Hepatocyte (in vitro differentiated cells): Measurements from ENCODE around the gene RHOT1. TPM values are rescaled to one million over a fixed set of nuclear protein-coding genes. Genes with fewer than 3 reads are reported as not detected.

ENCODE experiments used
- DNase-seq: peaks from one replicate; pipeline ENCODE4 v3.0.0-alpha.2; 2016; ENCODE audit warnings: low spot score
- H2AFZ ChIP-seq: fragments of 200-600 bp; sonication (generic); 2 replicates; pipeline ENCODE4 v1.6.0; 2016; ENCODE audit warnings: antibody characterized with exemption, mild to moderate bottlenecking
- H3K27ac ChIP-seq: fragments of 200-600 bp; sonication (generic); 2 replicates; pipeline ENCODE4 v1.5.1; 2016; ENCODE audit warnings: mild to moderate bottlenecking
- H3K27me3 ChIP-seq: fragments of 200-600 bp; sonication (generic); 2 replicates; pipeline ENCODE4 v1.6.1; 2016
- H3K36me3 ChIP-seq: fragments of 200-600 bp; sonication (generic); replicated peaks from 2 replicates; pipeline ENCODE4 v1.5.1; 2016; ENCODE audit warnings: low read depth; ENCODE audit not compliant: insufficient read depth
- H3K4me1 ChIP-seq: fragments of 200-600 bp; sonication (generic); 2 replicates; pipeline ENCODE4 v1.5.1; 2016; ENCODE audit warnings: mild to moderate bottlenecking, moderate library complexity; ENCODE audit not compliant: insufficient read depth
- H3K4me2 ChIP-seq: fragments of 200-600 bp; sonication (generic); 2 replicates; pipeline ENCODE4 v1.6.0; 2016
- H3K4me3 ChIP-seq: fragments of 200-600 bp; sonication (generic); 2 replicates; pipeline ENCODE4 v1.5.1; 2016; ENCODE audit warnings: mild to moderate bottlenecking
- H3K79me2 ChIP-seq: fragments of 200-600 bp; sonication (generic); 2 replicates; pipeline ENCODE4 v1.6.0; 2017; ENCODE audit warnings: mild to moderate bottlenecking
- H3K9me2 ChIP-seq: fragments of 200-600 bp; sonication (generic); replicated peaks from 2 replicates; pipeline ENCODE4 v1.6.0; 2017; ENCODE audit warnings: mild to moderate bottlenecking; ENCODE audit not compliant: insufficient read depth
- H3K9me3 ChIP-seq: fragments of 200-600 bp; sonication (generic); 2 replicates; pipeline ENCODE4 v1.5.1; 2016; ENCODE audit warnings: low read depth, mild to moderate bottlenecking
- H4K20me1 ChIP-seq: fragments of 200-600 bp; sonication (generic); 2 replicates; pipeline ENCODE4 v1.6.0; 2016; ENCODE audit warnings: mild to moderate bottlenecking; ENCODE audit not compliant: insufficient read depth, poor library complexity, severe bottlenecking
- CTCF ChIP-seq: fragments of 200-600 bp; sonication (generic); IDR thresholded peaks from 2 replicates; pipeline ENCODE4 v1.5.1; 2016; ENCODE audit warnings: antibody characterized with exemption, mild to moderate bottlenecking; ENCODE audit not compliant: poor library complexity
- EZH2 ChIP-seq: fragments of 200-600 bp; sonication (generic); IDR thresholded peaks from 2 replicates; pipeline ENCODE4 v1.6.1; 2016; ENCODE audit warnings: antibody characterized with exemption, mild to moderate bottlenecking, borderline replicate concordance
- EZH2phosphoT487 ChIP-seq: fragments of 200-600 bp; sonication (generic); IDR thresholded peaks from one replicate; pipeline ENCODE4 v1.6.1; 2018; ENCODE audit warnings: antibody characterized with exemption, mild to moderate bottlenecking, low read depth, moderate library complexity; ENCODE audit not compliant: unreplicated experiment, severe bottlenecking
- WGBS: methylation state at CpG from one replicate; pipeline ENCODE4 v1.1.6; 2016; ENCODE audit warnings: low lambda C conversion rate; ENCODE audit errors: missing lambda C conversion rate; 5-methylcytosine and 5-hydroxymethylcytosine counted together
- polyA plus RNA-seq: library from polyadenylated mRNA; unstranded; fragments of >200 nt; fragmentation: Nextera tagmentation; extraction: Ambion mirVana; gene quantifications from 2 replicates; pipeline ENCODE4 v1.2.1, GENCODE V29; 2016
- small RNA-seq: library from RNA; depleted of rRNA; stranded (forward); fragments of <200 nt; gene quantifications from one replicate; pipeline ENCODE3, GENCODE V24; 2014
- total RNA-seq: library from RNA; depleted of rRNA; stranded (reverse); fragments of >200 nt; gene quantifications from 2 replicates; pipeline ENCODE4 v1.2.3, GENCODE V29; 2014

The RHOT1 gene
- total and polyA plus RNA-seq, 2 experiments from 2014 or later, result 22.6 to 38.4 TPM

DNA sequence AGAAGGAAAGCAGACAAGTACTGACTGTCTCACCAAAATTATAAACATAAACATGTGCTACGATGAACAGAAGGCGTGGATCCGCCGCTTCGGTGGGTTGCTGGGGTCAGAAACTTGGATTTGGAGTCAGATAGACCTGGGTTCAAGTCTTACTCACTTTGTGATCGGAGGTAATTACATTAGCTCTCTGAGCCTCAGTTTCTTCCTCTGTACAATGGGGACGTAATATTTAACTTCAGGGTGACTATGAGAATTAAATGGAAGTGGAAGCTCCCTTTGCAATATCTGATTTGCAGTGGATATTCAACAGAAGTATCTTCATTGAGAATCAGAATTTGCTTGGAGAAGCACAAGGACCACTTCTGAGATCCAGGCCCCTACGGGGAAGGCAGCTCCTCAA, 129.5 kb downstream of the RHOT1 start:
- no peak for DNase-seq
- Histone ChIP-seq H3K9me3 (no peaks in the 10 kb centered on the region), H3K4me3 (no peak overlapping the region), H3K27me3 (peaks cover 63% of the 10 kb centered on the region), H3K79me2 (no peaks in the 10 kb centered on the region), H2AFZ (no peak overlapping the region), H3K4me1 (peaks cover 6% of the 10 kb centered on the region), H4K20me1 (no peaks in the 10 kb centered on the region), H3K36me3 (no peaks in the 10 kb centered on the region), H3K9me2 (no peaks in the 10 kb centered on the region), H3K4me2 (no peak overlapping the region), H3K27ac (no peak overlapping the region)
- TF ChIP-seq CTCF (no peak), EZH2phosphoT487 (no peak), EZH2 (no peak)
- WGBS, result 90% methylated on average over 8 of the region's 8 CpGs

GRCh38 chr17:32274101-32274500, 131.8 kb downstream of the RHOT1 start:
- Histone ChIP-seq H3K9me3 (no peaks in the 10 kb centered on the region), H2AFZ (no peak overlapping the region), H3K4me3 (no peak overlapping the region), H3K9me2 (no peaks in the 10 kb centered on the region), H3K79me2 (no peaks in the 10 kb centered on the region), H4K20me1 (no peaks in the 10 kb centered on the region), H3K4me1 (no peaks in the 10 kb centered on the region), H3K36me3 (no peaks in the 10 kb centered on the region), H3K27ac (no peak overlapping the region), H3K4me2 (no peak overlapping the region), H3K27me3 (peaks cover 41% of the 10 kb centered on the region)
- WGBS, result 67% methylated on average over 5 of the region's 5 CpGs
- DNase-seq, result no peak
- TF ChIP-seq EZH2phosphoT487 (no peak), EZH2 (no peak), CTCF (no peak)

GRCh38 chr17:32274643-32275042, 132.3 kb downstream of the RHOT1 start:
- Histone ChIP-seq H3K9me3 (no peaks in the 10 kb centered on the region), H3K79me2 (no peaks in the 10 kb centered on the region), H4K20me1 (no peaks in the 10 kb centered on the region), H3K4me1 (no peaks in the 10 kb centered on the region), H3K4me2 (no peak overlapping the region), H3K27me3 (peaks cover 35% of the 10 kb centered on the region), H3K9me2 (no peaks in the 10 kb centered on the region), H3K36me3 (no peaks in the 10 kb centered on the region), H2AFZ (no peak overlapping the region), H3K27ac (no peak overlapping the region), H3K4me3 (no peak overlapping the region)
- 90% methylated on average over 6 of the region's 6 CpGs for WGBS
- no peak for DNase-seq
- no peak for TF ChIP-seq EZH2phosphoT487
- no peak for TF ChIP-seq CTCF
- TF ChIP-seq EZH2, result no peak

Small RNA genes lying within 50 kb of the gene (small RNA-seq; reads per million reads assigned to genes)
- 0.16 reads per million for gene UBL5P2

Other genes starting within 250 kb of the RHOT1 start
- gene UTP6, start 240.8 kb upstream of the RHOT1 start, total RNA-seq, result 33.4 and 51.5 TPM in 2 replicates
- gene UTP6, start 240.8 kb upstream of the RHOT1 start, polyA plus RNA-seq, result 56.2 and 56.8 TPM in 2 replicates
- 32.5 and 35.2 TPM in 2 replicates for gene SUZ12, start 205.5 kb upstream of the RHOT1 start, total RNA-seq
- gene SUZ12, start 205.5 kb upstream of the RHOT1 start, polyA plus RNA-seq, result 13.3 and 14.8 TPM in 2 replicates
- gene LRRC37B, start 135.1 kb upstream of the RHOT1 start, total RNA-seq, result 14.6 and 22.6 TPM in 2 replicates
- 12.4 and 13.3 TPM in 2 replicates for gene LRRC37B, start 135.1 kb upstream of the RHOT1 start, polyA plus RNA-seq
- 0.36 and 0.70 TPM in 2 replicates for gene RHBDL3, start 123.3 kb downstream of the RHOT1 start, total RNA-seq
- 0.18 and 0.28 TPM in 2 replicates for gene RHBDL3, start 123.3 kb downstream of the RHOT1 start, polyA plus RNA-seq
- gene C17orf75, start 199.7 kb downstream of the RHOT1 start, total RNA-seq, result 20.1 and 25.7 TPM in 2 replicates
- gene C17orf75, start 199.7 kb downstream of the RHOT1 start, polyA plus RNA-seq, result 13.5 and 16.0 TPM in 2 replicates
- gene ZNF207, start 207.7 kb downstream of the RHOT1 start, total RNA-seq, result 138 and 161 TPM in 2 replicates
- gene ZNF207, start 207.7 kb downstream of the RHOT1 start, polyA plus RNA-seq, result 137 and 138 TPM in 2 replicates